Stimulated activated CD4-positive, alpha-beta T cell treated with anti-CD3 and anti-CD28 coated beads, Interleukin-12 subunit alpha, Interleukin-12 subunit beta, amount 100 ng/mL, for 48 hours (primary cell): ENCODE measurements around the gene MXD4.
"Not testable (repeated sequence)": the region's sequence is repeated elsewhere in the genome, so short reads cannot be mapped to it uniquely, and the experiment has no call there.

Experiments
- DNase-seq, 3 donors: peaks; one replicate each; pipeline ENCODE4 v3.0.0-alpha.2; 2020; ENCODE audit warnings: low read depth in 2 of 3, low spot score in 1 of 3

MXD4 gene

GRCh38 chr4:2276581-2277325 lies 14.8 kb upstream of the MXD4 start:
- no peak for DNase-seq

DNA sequence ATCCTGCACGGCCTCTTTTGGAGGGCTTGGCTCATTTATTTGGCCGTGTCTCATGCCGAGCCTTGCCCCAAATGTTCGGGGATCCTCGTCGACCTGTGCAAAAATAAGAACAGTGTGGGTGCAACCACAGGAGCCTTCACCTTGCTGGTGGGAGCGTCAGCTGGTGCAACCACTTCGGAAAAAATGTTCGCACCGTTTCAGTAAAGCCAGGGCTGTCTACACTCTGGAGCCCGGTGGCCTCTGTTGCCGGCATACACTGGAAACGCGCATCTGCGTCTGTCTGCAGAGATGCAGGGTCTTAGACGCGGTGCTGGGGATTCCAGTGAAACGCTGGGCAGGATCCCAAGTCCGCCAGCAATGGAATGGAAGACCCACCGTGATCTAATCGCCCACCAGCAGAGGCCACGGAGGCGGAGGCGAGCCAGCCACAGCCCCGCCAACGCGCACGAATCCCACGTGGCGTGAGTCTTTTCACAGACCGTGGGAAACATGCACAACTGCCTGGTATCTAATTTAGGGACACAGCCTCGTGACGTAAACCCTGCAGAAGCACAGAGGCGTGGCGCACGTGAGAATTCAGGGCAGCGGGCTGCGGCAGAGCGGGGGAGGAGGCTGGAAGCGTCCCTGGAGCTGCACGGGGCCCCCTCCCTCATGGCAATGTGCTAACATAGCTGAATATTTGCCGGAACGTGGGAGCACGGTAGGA lies 13.8 kb upstream of the MXD4 start:
- no peak for DNase-seq

DNA sequence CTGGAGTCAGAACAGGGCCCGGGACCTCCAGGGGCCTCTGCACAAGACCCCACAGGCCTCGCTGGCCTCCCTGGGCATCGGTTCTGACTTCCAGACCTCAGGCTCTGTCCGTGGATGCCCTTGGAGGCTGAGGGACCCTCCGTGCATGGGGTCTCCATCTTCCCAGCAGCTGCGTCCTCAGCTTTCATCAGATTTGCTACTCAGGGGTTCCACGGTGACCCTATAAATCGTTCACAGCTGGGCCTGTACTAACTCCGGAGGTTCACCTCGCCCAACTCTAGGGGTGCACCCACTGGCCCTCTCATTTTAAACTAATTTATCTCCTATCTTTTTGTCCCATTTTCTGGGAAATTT lies 13.1 kb upstream of the MXD4 start:
- not testable (repeated sequence) for DNase-seq

DNA sequence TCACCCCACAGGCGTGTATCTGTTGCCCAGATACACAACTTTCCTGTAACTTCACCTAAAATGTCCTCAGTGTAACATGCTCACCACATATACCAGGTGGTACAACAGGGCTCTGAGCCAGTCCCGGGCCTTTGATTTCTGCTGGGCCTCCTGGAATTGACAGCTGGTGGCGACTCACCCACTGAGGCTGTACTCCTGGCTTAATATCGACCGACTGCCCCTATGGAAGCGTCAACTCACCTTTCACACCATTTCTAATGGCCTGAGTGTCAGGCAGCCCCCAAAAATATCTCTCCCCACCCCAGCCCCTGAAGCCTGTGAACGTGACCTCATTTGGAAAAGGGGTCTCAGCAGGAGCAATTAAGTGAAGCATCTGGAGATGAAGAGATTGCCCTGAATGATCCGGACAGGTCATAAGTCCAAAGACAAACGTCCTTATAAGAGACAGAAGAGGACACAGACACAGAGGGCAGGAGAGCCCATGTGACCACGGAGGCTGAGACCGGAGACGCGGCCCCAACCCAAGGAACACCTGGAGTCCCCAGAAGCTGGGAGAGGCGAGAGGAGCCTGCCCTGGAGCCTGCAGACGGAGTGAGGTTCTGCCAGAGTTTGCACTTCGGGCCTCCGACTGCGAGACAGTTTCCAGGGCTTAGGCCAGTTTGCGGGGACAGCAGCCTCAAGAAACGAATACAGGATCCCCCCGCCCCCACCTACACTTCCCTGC lies 12.6 kb upstream of the MXD4 start:
- DNase-seq = no peak

DNA sequence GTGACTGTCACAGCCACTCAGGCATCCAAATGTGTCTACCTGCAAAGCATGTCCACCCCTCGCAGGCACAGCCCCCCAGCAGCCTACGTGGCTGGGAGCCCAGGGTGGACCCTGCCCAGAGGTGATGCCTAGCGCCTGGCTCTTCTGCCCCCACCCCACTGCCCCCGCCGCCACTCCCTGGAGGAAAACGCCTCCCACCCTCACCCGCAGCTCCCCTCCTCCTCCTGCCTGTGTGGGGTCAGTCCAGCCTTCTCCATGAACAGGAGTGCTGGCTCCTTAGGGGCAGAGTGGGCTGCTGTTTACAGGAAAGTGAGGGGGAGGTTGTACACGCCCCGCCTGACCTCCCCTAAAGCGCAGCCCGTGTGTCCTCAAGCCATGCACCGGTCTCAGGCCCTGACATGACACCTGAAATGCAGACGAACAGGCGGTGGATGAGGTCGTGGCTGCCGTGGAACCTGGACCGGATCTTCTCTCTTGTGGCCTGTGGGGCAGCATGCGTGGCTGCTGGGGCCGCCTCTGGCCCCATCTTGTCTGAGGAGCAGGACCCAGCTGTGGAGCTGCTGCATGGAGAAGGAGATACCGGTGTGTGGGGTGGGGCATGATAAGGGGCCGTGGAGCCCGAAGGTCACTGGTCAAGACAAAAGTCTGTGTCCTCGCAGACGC lies 11.9 kb upstream of the MXD4 start:
- DNase-seq = no peak

- no peak for DNase-seq
Measured at GRCh38 chr4:2273221-2273620, 11.3 kb upstream of the MXD4 start.

- DNase-seq = no peak
Measured at GRCh38 chr4:2272828-2273120, 10.9 kb upstream of the MXD4 start.

DNA sequence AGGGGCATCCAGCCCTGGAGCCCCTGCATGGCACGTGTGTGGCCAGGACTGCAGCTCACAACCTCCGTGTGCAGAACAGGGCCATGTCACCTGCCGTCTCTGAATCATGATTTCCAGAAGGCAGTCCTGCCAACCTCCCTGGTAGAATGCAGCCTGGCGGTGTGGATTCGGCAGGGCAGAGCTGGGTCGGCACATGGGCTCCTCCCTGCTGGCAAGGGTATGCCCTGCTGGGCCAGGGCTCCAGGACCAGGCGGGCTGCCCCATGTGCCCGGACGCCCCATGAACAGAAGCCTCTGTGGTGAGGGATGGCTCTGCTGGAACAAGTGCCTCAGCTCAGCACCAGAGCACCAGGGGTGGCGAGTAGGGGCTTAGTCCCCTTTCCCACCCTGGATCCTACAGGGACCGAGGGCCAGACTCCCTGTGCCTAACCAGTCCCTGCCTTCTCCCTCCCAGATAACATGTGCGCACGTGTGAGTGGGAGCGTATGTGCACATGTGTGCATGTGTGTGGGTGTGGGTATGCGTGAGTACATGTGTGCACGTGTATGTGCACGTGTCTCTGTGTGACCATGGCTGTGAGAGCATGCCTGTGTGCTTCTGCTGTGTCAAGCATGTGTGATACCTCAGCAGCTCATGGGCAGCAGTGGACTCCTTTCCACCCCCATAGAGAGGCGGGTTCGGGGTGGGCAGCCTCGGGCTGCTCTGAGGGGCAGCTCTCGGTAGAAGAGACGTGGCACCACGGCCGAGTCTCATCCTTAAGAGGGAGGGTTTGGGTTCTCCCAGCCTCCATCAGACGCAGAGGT lies 10.3 kb upstream of the MXD4 start:
- no peak for DNase-seq

DNA sequence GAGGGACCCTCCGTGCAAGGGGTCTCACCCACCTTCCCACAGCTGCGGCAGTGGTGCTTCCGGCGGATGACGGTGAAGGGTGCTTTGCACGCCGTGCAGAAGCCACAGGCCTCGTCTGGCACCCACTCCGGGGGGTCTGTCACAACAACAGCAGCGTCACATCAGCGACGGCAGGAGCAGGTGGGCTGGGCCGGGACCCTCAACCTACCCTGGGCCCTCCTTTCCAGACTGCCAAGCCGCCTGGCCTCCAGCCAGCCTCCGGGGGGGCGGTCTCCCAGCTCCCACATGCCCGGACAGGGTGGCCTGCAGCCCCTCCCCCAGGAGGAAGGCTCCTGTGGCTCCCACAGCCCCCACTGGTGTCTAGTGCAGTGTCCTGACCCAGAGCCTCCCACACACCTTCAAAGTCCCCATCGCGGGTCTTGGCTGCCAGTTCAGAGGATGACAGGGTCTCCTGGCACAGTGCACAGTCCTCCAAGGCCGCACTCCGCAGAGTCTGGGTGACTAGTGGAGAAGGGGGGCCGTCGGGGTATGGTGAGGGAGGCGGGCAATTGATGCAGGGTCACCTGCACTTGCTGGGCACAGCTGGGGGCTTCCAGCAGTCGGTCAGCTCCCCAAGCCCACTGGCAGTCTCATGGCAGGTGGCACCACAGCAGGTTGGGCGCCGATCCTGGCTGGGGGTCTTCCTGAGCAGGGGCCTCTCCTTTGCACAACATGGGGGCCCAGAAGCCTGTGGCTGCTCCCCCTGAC lies 9.5 kb upstream of the MXD4 start:
- DNase-seq = no peak

DNA sequence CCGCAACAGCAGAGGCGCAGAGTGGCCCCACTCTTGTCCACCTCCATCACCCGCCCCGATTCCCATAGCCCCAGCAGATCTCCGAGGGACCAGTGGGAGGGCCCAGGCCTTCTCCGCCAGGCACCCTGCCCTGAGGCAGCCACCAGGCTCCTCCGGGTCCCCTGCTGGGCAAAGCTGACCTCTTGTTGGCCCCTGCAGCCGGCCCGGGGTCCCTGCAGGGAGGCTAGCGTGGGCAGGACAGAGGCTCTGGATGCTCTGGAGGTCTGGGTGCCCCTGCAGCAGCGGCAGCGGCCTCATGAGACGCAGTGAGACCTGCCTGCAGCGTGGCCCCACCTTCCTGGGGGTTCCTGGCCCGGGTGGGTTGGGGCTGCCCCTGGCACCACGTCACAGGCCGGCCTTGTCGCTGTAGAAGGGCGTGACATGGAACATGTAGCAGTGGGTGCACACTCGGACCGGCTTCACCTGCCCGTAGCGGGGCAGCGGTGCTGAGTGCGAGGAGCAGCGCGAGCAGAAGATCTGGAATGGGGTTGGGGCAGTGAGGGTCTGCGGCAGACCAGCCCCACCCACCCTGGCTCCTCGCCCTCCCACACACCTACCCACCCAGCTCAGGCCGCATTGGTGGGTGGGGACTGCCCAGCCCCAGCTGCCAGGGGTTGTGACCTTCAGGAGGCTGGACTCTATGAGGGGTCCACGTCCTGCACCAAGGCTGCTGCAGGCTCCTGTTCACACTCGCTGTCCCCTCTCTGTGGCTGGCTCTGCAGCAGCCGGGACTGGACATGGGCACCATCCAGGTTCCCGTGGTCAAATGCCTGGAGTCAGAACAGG lies 8.6 kb upstream of the MXD4 start:
- DNase-seq = no peak

DNA sequence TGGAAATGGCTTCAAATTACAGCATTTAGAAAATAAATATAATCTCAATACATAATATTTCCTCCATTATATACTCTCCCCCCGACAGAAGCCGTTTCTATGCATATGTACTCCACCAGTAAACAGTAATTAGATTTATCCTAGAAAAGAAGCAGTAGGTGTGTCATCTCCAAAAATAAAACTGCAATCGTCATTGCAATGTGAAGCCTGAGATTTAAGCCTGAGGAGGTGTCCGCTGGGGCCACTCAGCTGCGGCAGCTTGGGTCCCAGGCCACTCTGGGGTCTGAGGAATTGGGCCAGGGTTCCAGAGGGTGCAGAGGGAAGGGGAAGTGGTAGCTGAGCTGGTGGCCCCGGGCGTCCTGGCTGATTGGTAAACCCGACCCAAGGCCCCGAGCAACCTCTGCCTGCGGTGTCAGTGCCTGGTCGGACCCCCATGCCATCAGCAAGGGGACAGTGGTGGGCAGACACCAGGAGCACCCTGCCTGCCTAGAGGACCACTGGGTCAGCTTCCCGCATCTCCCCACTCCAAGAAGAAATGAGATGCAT lies 7.8 kb upstream of the MXD4 start:
- DNase-seq = no peak

- DNase-seq = no peak
Measured at GRCh38 chr4:2269206-2269531, 7.3 kb upstream of the MXD4 start.

DNA sequence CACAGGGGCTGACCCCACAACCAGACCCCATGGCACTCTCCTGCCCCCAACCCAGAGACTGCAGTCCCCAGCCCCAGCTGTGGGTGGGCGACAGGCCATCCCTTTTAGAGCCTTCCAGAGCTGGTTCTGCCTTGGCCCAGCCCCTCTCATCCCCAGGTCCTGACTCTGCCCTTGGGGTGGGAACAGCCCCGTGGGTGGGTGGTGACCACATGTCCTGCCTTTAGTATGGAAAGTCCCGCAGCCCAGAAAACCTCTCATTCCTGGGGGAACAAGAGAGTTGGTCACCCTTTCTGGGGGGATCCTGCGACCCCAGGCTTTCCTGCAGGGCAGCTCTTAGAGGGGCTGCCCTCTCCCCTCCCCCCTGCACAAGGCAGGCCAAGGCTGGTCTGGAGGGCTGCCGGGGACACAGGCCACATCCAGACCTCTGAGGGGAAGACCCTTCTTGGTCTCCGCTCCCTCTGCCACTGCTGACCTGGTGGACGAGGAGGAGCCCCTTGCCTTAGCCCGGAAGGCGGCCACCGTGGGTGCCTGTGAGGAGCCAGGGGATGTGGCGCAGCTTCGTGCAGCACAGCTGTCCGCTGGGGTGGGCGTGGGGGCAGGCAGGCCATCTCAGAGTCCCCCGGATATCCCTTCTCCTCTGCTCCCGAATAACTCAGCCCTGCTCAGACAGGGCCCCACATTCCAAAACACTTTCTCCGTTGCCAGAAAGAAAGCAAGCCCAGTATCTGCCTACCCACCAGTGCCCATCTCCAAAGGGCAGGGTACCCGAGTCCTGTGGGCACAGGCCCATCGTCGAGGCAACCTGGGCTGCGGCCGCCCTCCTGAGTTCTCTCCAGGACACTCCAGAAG lies 6.7 kb upstream of the MXD4 start:
- DNase-seq = no peak

DNA sequence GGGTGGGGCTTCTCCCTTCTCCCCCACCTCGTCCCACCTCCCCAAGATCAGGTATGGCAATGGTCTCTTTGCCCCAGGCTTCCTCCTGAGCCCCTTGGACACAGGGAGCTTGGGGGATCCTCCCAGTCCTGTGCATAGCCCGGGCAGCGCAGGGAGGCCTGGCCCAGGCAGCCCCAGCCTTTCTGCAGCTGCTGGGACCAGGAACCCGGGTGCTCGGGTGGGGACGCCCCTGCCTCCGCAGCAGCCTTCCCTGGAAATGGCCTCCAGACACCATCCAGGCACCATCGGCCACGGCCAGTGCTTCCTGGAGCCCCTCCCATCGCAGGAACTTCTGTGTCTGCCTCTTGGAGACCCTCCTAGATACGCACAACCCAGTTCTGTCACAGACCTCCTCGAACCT lies 5.9 kb upstream of the MXD4 start:
- DNase-seq = no peak

GRCh38 chr4:2267320-2267811 lies 5.5 kb upstream of the MXD4 start:
- no peak for DNase-seq

DNA sequence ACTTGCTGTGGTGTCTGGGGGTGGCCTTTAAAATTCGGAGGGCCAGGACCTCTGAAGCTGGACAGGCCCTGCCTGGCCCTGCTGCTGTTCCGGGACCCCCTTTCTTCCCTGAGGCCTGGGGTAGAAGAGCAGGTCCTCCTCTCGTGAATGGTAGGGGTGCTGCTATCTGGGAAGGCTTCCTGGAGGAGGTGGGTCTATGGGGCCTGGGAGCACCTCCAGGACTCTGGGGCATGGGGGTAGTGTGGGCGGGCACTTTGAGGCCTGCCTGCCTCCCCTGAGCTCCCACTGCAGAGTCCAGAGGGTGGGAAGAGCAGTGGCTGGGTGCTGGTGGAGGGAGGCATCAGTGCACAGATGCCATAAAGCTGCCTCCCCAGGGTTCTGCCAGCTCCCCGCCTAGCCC lies 4.9 kb upstream of the MXD4 start:
- no peak for DNase-seq

DNA sequence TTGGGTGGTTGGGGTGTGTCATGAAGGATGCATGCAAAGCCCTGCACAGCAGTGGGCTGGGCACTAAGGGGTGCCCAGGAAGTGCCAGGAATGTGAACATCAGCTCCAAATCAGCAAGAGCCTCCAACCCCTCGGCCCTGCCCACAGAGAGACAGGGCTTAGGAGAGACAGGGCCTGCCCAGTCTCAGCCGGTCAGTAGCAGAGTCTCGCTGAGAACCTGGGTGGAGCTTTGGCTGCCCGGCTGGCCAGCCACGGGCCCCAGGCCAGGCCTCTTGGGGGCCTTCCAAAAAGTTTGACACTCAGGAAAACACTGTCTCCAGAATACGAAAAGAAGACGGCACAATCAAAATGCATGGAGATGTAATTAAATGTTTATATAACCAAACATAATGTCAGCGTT lies 4.3 kb upstream of the MXD4 start:
- DNase-seq = no peak
